Transverse colon (tissue), 4 donors: Measurements from ENCODE around the gene IDUA. TPM values are rescaled to one million over a fixed set of nuclear protein-coding genes. Genes with fewer than 3 reads are reported as not detected.

Experiments used
- DNase-seq: peaks from one replicate; pipeline ENCODE4 v3.0.0-alpha.2; 2019
- H3K27ac ChIP-seq, 4 donors: fragments of 200-600 bp; sonication (generic); 2 replicates each; pipeline ENCODE4 v1.5.1; 2016 to 2018; ENCODE audit warnings: inconsistent platforms in 4 of 4
- H3K27me3 ChIP-seq: fragments of 200-600 bp; sonication (generic); 2 replicates; pipeline ENCODE4 v1.5.1; 2017; ENCODE audit warnings: inconsistent platforms
- H3K36me3 ChIP-seq, 4 donors: fragments of 200-600 bp; sonication (generic); 2 replicates each; pipeline ENCODE4 v1.5.1; 2017 to 2019; ENCODE audit warnings: inconsistent platforms in 4 of 4
- H3K4me1 ChIP-seq, 4 donors: fragments of 200-600 bp; sonication (generic); 2 replicates each; pipeline ENCODE4 v1.5.1; 2017 to 2020; ENCODE audit warnings: inconsistent platforms in 4 of 4
- H3K4me3 ChIP-seq, 4 donors: fragments of 200-600 bp; sonication (generic); 1 replicate in 1 of 4; 2 replicates in 3 of 4; pipeline versions ENCODE4 v1.5.1 to v1.6.1; 2017 to 2019; ENCODE audit warnings: inconsistent platforms in 4 of 4
- H3K9me3 ChIP-seq, 2 donors: fragments of 200-600 bp; sonication (generic); 2 replicates each; pipeline ENCODE4 v1.5.1; 2017 to 2019; ENCODE audit warnings: inconsistent platforms in 2 of 2
- CTCF ChIP-seq, 5 experiments: fragments of 200-600 bp in 3 of 5; fragments of 450-650 bp in 2 of 5; sonication (generic) in 3 of 5; IDR thresholded peaks; 1 replicate in 2 of 5; 2 replicates in 3 of 5; pipeline ENCODE4 v1.5.1; 2016 to 2017; ENCODE audit warnings: antibody characterized with exemption in 5 of 5, inconsistent platforms in 3 of 5, mild to moderate bottlenecking in 2 of 5, moderate library complexity in 1 of 5
- EP300 ChIP-seq: sonication (generic); formaldehyde crosslinking; IDR thresholded peaks from one replicate; pipeline ENCODE4 v1.6.1; 2017; ENCODE audit warnings: antibody characterized with exemption, low read depth
- POLR2A ChIP-seq: fragments of 450-650 bp; IDR thresholded peaks from one replicate; pipeline ENCODE4 v1.6.1; 2016; ENCODE audit warnings: antibody characterized with exemption, mild to moderate bottlenecking, moderate library complexity
- POLR2AphosphoS5 ChIP-seq, 3 donors: sonication (generic); formaldehyde crosslinking; IDR thresholded peaks; one replicate each; pipeline ENCODE4 v1.6.1; 2016; ENCODE audit warnings: antibody characterized with exemption in 3 of 3
- whole genome bisulfite sequencing, 2 donors: methylation state at CpG; one replicate each; pipeline ENCODE4 v1.1.5; 2018; ENCODE audit warnings: low coverage in 1 of 2; 5-methylcytosine and 5-hydroxymethylcytosine counted together
- in situ Hi-C, 4 donors: fragments of 200-750 bp; cut with MboI; loops; one replicate each; pipeline versions ENCODE4 v1.15.0 to v1.15.1; 2017; ENCODE audit warnings: low sequenced_read_pairs in 3 of 4, low pct_ligation_motif_present in 1 of 4, low pct_unique_long_range_greater_than_20kb in 1 of 4
- intact Hi-C: fragments of 100-400 bp; cut with DNase I; formaldehyde crosslinking; loops from one replicate; pipeline ENCODE4 v1.15.1; 2023; ENCODE audit warnings: low total_unique reads
- total RNA-seq, 4 donors: library from RNA; depleted of rRNA; stranded (reverse); fragments of >200 nt; gene quantifications; one replicate each; pipeline ENCODE4 v1.1.0, GENCODE V29; 2016

The IDUA gene
- total RNA-seq, 4 donors from 2014 or later, result 25.9 to 78.6 (median 40.4) TPM

- H3K27ac ChIP-seq, result no peak overlapping the region
- no peak for DNase-seq
- peaks cover 0 to 24% (median 8%) of the 10 kb centered on the region in 4 donors for H3K4me1 ChIP-seq
- no peaks in the 10 kb centered on the region for H3K27me3 ChIP-seq
- TF ChIP-seq EP300, result no peak
- no peak for TF ChIP-seq CTCF (IDR thresholded peaks at IDR 0.05)
- no peak for TF ChIP-seq POLR2AphosphoS5 (IDR thresholded peaks at IDR 0.05)
- no peak for TF ChIP-seq POLR2A
- H3K4me3 ChIP-seq, result no peak overlapping the region
- H3K36me3 ChIP-seq, result no peaks in the 10 kb centered on the region
- 95% methylated on average over 16 of the region's 16 CpGs; no CpG with 5 or more reads in 1 of the 2 donors for WGBS, 2 donors
- H3K9me3 ChIP-seq, result no peaks in the 10 kb centered on the region
- intact Hi-C loops (no loop called here), in situ Hi-C loops (no loop called here)
Observed at GRCh38 chr4:960140-960635, 26.7 kb upstream of the IDUA start.

GRCh38 chr4:960636-961350 lies 26.1 kb upstream of the IDUA start:
- Histone ChIP-seq H3K27me3 (no peaks in the 10 kb centered on the region), H3K36me3 (no peaks in the 10 kb centered on the region), H3K27ac (peak overlapping the region in 2 of 4 donors; percentile 34 to 83), H3K4me3 (no peak overlapping the region), H3K4me1 (peaks cover 0 to 24% (median 8%) of the 10 kb centered on the region in 4 donors), H3K9me3 (no peaks in the 10 kb centered on the region)
- intact Hi-C loops (no loop called here), in situ Hi-C loops (no loop called here)
- TF ChIP-seq POLR2A (no peak), CTCF (IDR thresholded peaks at IDR 0.05) (no peak), EP300 (no peak), POLR2AphosphoS5 (IDR thresholded peaks at IDR 0.05) (no peak)
- WGBS, 2 donors, result 83% methylated on average over 26 of the region's 35 CpGs; no CpG with 5 or more reads in 1 of the 2 donors
- no peak for DNase-seq

- TF ChIP-seq POLR2A (no peak), POLR2AphosphoS5 (IDR thresholded peaks at IDR 0.05) (peak in 2 of 3 donors; percentile 33 to 36)
- 64% methylated on average over 38 of the region's 52 CpGs; no CpG with 5 or more reads in 1 of the 2 donors for WGBS, 2 donors
- in situ Hi-C loops (no loop called here), intact Hi-C loops (no loop called here)
- H3K36me3 ChIP-seq, result peaks cover 0 to 5% (median 0%) of the 10 kb centered on the region in 4 donors
- no peaks in the 10 kb centered on the region for H3K27me3 ChIP-seq
- peak overlapping the region; percentile 78 to 83 (median 82) for H3K27ac ChIP-seq
- H3K4me1 ChIP-seq, result peaks cover 0 to 24% (median 8%) of the 10 kb centered on the region in 4 donors
- peak; percentile 78 for DNase-seq
- H3K9me3 ChIP-seq, result no peaks in the 10 kb centered on the region
- peak overlapping the region in 2 of 4 donors; percentile 14 to 37 for H3K4me3 ChIP-seq
Observed at GRCh38 chr4:961351-962230, 25.3 kb upstream of the IDUA start.

- no peaks in the 10 kb centered on the region for H3K27me3 ChIP-seq
- H3K36me3 ChIP-seq, result peaks cover 0 to 8% (median 0%) of the 10 kb centered on the region in 4 donors
- peaks cover 0 to 24% (median 9%) of the 10 kb centered on the region in 4 donors for H3K4me1 ChIP-seq
- 86% methylated on average over 32 of the region's 54 CpGs; no CpG with 5 or more reads in 1 of the 2 donors for WGBS, 2 donors
- intact Hi-C loops, result no loop called here
- peak overlapping the region in 3 of 4 donors; percentile 6 to 37 (median 14) for H3K4me3 ChIP-seq
- in situ Hi-C loops, result no loop called here
- peak; percentile 85 for DNase-seq
- TF ChIP-seq POLR2A (peak; percentile 19), POLR2AphosphoS5 (IDR thresholded peaks at IDR 0.05) (peak; percentile 7 to 69 (median 64)), CTCF (IDR thresholded peaks at IDR 0.05) (no peak), EP300 (no peak)
- H3K9me3 ChIP-seq, result no peaks in the 10 kb centered on the region
- H3K27ac ChIP-seq, result peak overlapping the region; percentile 78 to 83 (median 82)
Observed at GRCh38 chr4:962231-963208, 24.3 kb upstream of the IDUA start.
